Skeletal muscle satellite cell (primary cell): ENCODE data around the gene ME2.

Experiments used
- H3K27me3 ChIP-seq: 2 replicates; pipeline ENCODE4 v1.7.0; 2013; ENCODE audit warnings: low read length; ENCODE audit not compliant: control insufficient read depth, insufficient read depth
- H3K36me3 ChIP-seq: 2 replicates; pipeline ENCODE4 v1.7.0; 2013; ENCODE audit warnings: mild to moderate bottlenecking, control low read depth, low read length; ENCODE audit not compliant: insufficient read depth
- H3K4me1 ChIP-seq: 2 replicates; pipeline ENCODE4 v1.7.0; 2013; ENCODE audit warnings: low read length; ENCODE audit not compliant: control insufficient read depth, insufficient read depth
- H3K4me2 ChIP-seq: 2 replicates; pipeline ENCODE4 v1.7.0; 2013; ENCODE audit warnings: mild to moderate bottlenecking, low read length
- H3K4me3 ChIP-seq: 2 replicates; pipeline ENCODE4 v1.7.0; 2013; ENCODE audit warnings: low read length
- H3K9ac ChIP-seq: 2 replicates; pipeline ENCODE4 v1.7.0; 2013; ENCODE audit warnings: mild to moderate bottlenecking, low read depth, low read length, moderate library complexity
- H3K9me3 ChIP-seq: replicated peaks from 2 replicates; pipeline ENCODE4 v1.7.0; 2013; ENCODE audit warnings: mild to moderate bottlenecking, control low read depth, low read length

Gene ME2

GRCh38 chr18:50895350-50896045 is 16.6 kb downstream of the ME2 start:
- H3K9ac ChIP-seq: no peak overlapping the region
- H3K4me3 ChIP-seq: no peak overlapping the region
- H3K9me3 ChIP-seq: no peaks in the 10 kb centered on the region
- H3K4me1 ChIP-seq: no peaks in the 10 kb centered on the region
- H3K36me3 ChIP-seq: peaks cover 3% of the 10 kb centered on the region
- no peaks in the 10 kb centered on the region for H3K27me3 ChIP-seq
- H3K4me2 ChIP-seq: no peak overlapping the region

- Histone ChIP-seq H3K4me2 (no peak overlapping the region), H3K4me3 (no peak overlapping the region), H3K9ac (no peak overlapping the region), H3K27me3 (no peaks in the 10 kb centered on the region), H3K9me3 (no peaks in the 10 kb centered on the region), H3K36me3 (peaks cover 3% of the 10 kb centered on the region), H3K4me1 (no peaks in the 10 kb centered on the region)
These were observed 17.2 kb downstream of the ME2 start for GRCh38 chr18:50896093-50896492.

DNA sequence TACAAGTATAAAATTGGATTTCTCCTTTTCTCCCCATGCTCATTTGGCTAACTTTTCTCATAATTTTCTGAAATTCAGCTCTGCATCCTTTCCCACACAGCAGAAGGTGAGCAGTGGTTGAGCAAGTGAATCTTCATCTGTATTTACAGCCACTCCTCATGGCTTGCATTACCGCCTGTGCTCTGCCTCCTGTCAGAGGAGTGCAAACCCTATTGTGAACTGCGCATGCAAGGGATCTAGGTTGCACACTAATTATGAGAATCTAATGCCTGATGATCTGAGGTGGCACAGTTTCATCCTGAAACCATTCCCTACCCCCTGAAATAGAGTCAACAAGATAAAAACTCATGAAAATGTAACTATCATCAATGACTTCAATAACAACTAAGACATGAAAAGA is 20.0 kb downstream of the ME2 start:
- H3K27me3 ChIP-seq: no peaks in the 10 kb centered on the region
- no peaks in the 10 kb centered on the region for H3K9me3 ChIP-seq

DNA sequence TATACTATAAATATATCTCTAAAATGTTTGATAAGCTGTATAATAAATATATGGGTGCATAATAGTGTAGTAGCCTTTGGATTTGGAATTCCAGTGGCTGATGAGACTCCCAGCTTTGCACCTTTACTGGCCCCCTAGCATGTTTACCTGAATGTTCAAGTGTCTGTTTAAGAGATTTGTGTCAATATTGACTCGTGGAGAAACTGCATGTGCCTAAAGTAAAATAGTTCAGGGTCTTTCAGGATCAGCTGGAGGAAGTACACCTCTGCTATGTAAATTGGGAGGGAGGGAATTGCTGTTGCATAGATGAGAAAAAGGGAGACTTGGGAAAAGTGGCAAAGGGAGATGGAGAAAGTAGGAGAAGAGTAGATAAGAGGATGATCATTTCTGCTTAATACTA is 23.9 kb downstream of the ME2 start:
- no peak overlapping the region for H3K9ac ChIP-seq

More for the DNA sequence above, 20.0 kb downstream of the ME2 start:
- H3K4me2 ChIP-seq: no peak overlapping the region
- no peaks in the 10 kb centered on the region for H3K4me1 ChIP-seq
- no peak overlapping the region for H3K9ac ChIP-seq
- peaks cover 3% of the 10 kb centered on the region for H3K36me3 ChIP-seq
- H3K4me3 ChIP-seq: no peak overlapping the region

GRCh38 chr18:50906843-50907242 is 27.9 kb downstream of the ME2 start:
- no peak overlapping the region for H3K4me2 ChIP-seq
- no peaks in the 10 kb centered on the region for H3K27me3 ChIP-seq
- H3K4me3 ChIP-seq: no peak overlapping the region
- no peaks in the 10 kb centered on the region for H3K9me3 ChIP-seq
- H3K9ac ChIP-seq: no peak overlapping the region
- no peaks in the 10 kb centered on the region for H3K36me3 ChIP-seq
- no peaks in the 10 kb centered on the region for H3K4me1 ChIP-seq

More for the DNA sequence above, 23.9 kb downstream of the ME2 start:
- no peak overlapping the region for H3K4me2 ChIP-seq
- H3K4me3 ChIP-seq: no peak overlapping the region
- H3K27me3 ChIP-seq: no peaks in the 10 kb centered on the region
- no peaks in the 10 kb centered on the region for H3K4me1 ChIP-seq
- no peaks in the 10 kb centered on the region for H3K9me3 ChIP-seq
- peaks cover 3% of the 10 kb centered on the region for H3K36me3 ChIP-seq

- H3K27me3 ChIP-seq: no peaks in the 10 kb centered on the region
- H3K9me3 ChIP-seq: no peaks in the 10 kb centered on the region
- H3K4me3 ChIP-seq: no peak overlapping the region
- no peak overlapping the region for H3K4me2 ChIP-seq
- no peak overlapping the region for H3K9ac ChIP-seq
- H3K36me3 ChIP-seq: no peaks in the 10 kb centered on the region
- H3K4me1 ChIP-seq: no peaks in the 10 kb centered on the region
These were observed 30.3 kb downstream of the ME2 start for GRCh38 chr18:50909261-50909660.

- Histone ChIP-seq H3K36me3 (no peaks in the 10 kb centered on the region), H3K4me1 (peaks cover 4% of the 10 kb centered on the region), H3K9me3 (no peaks in the 10 kb centered on the region), H3K27me3 (no peaks in the 10 kb centered on the region), H3K4me3 (no peak overlapping the region), H3K9ac (no peak overlapping the region), H3K4me2 (no peak overlapping the region)
These were observed 32.1 kb downstream of the ME2 start for GRCh38 chr18:50911006-50911405.

GRCh38 chr18:50917021-50917420 is 38.1 kb downstream of the ME2 start:
- no peaks in the 10 kb centered on the region for H3K27me3 ChIP-seq
- H3K9me3 ChIP-seq: no peaks in the 10 kb centered on the region
- peaks cover 5% of the 10 kb centered on the region for H3K36me3 ChIP-seq
- no peak overlapping the region for H3K4me3 ChIP-seq
- H3K4me1 ChIP-seq: peaks cover 20% of the 10 kb centered on the region
- H3K4me2 ChIP-seq: no peak overlapping the region
- H3K9ac ChIP-seq: no peak overlapping the region

GRCh38 chr18:50918153-50918552 is 39.2 kb downstream of the ME2 start:
- Histone ChIP-seq H3K4me1 (peaks cover 20% of the 10 kb centered on the region), H3K4me2 (no peak overlapping the region), H3K4me3 (no peak overlapping the region), H3K27me3 (no peaks in the 10 kb centered on the region), H3K9ac (no peak overlapping the region), H3K36me3 (peaks cover 5% of the 10 kb centered on the region), H3K9me3 (no peaks in the 10 kb centered on the region)

DNA sequence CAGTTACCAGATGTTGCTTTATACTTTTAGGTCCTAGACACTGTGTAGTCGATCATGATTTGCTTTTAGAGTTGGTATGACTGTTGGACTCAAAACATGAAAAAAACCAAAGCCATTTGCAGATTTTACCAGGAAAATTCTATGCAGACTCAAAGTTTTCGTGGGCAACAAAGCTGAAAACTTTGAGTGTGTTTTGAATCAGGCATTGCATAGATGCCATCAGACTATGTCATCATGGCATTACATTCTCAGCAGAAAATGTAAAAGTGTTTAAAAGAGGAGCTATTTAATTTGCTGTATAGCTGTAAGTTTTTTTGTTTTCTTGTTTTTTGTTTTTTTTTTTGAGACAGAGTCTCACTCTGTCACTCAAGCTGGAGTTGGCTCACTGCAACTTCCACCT is 45.5 kb downstream of the ME2 start:
- H3K36me3 ChIP-seq: peaks cover 15% of the 10 kb centered on the region
- H3K4me2 ChIP-seq: no peak overlapping the region
- H3K4me1 ChIP-seq: peaks cover 3% of the 10 kb centered on the region
- no peaks in the 10 kb centered on the region for H3K27me3 ChIP-seq
- no peak overlapping the region for H3K9ac ChIP-seq
- no peaks in the 10 kb centered on the region for H3K9me3 ChIP-seq
- no peak overlapping the region for H3K4me3 ChIP-seq

DNA sequence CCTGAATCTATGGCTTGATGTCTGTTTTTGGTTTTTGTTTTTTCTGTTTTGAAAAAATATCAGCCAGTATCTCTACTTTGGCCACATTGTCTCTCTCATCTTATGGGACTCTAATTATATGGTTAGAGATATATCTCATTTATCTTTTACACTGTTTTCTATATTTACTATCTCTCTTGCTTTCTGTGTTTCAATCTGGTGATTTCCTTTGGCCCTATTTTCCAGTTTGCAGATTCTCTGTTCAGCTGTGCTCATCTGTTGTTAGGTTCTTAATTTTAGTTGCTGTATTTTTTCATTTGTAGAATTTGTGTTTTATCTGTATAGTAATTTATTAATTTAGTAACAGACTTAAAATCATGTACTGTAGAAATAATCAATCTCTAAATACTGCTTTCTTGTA is 47.6 kb downstream of the ME2 start:
- no peak overlapping the region for H3K9ac ChIP-seq
- H3K9me3 ChIP-seq: no peaks in the 10 kb centered on the region
- H3K4me2 ChIP-seq: no peak overlapping the region
- H3K4me1 ChIP-seq: peaks cover 3% of the 10 kb centered on the region
- H3K4me3 ChIP-seq: no peak overlapping the region
- no peaks in the 10 kb centered on the region for H3K27me3 ChIP-seq
- H3K36me3 ChIP-seq: peaks cover 12% of the 10 kb centered on the region

DNA sequence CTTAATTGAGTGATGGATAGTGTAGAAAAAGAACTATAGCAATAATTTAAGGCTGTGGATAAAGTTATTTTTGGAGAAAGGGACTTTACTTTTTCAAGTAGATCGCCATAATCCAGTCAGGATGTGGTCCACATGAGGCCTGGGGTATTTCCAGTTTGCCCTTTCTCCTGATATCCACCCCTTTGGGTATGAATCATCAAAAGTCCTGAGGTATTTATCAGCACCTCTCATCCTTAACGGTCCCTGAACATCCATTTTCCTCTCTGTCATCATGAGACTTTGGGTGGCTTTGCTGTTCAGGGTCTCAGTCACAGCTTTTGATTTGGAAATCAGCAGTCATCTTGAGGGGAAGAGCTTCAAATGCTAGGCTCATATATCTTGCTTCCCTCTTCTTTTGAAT is 49.6 kb downstream of the ME2 start:
- Histone ChIP-seq H3K36me3 (peaks cover 12% of the 10 kb centered on the region), H3K4me1 (peaks cover 3% of the 10 kb centered on the region), H3K4me2 (no peak overlapping the region), H3K4me3 (no peak overlapping the region), H3K9ac (no peak overlapping the region), H3K9me3 (no peaks in the 10 kb centered on the region), H3K27me3 (no peaks in the 10 kb centered on the region)
